Astrocyte of the spinal cord (primary cell): ENCODE data around the gene NUDT1.

ENCODE experiments used
- DNase-seq: peaks from one replicate; pipeline ENCODE4 v3.0.0; 2011; ENCODE audit warnings: low read depth, low spot score
- H3K4me3 ChIP-seq: 2 replicates; pipeline ENCODE4 v1.5.1; 2011; ENCODE audit warnings: low read depth, mild to moderate bottlenecking, low read length, moderate library complexity
- CTCF ChIP-seq: IDR thresholded peaks from 2 replicates; pipeline ENCODE4 v1.5.1; 2012; ENCODE audit warnings: low read depth, mild to moderate bottlenecking, low read length, inconsistent platforms
- in situ Hi-C: cut with HindIII; loops from 2 replicates; pipeline ENCODE4 v1.10.0; 2017; ENCODE audit warnings: low sequenced_read_pairs

The NUDT1 gene

GRCh38 chr7:2201128-2201527 lies 40.9 kb upstream of the NUDT1 start:
- no peak for DNase-seq
- in situ Hi-C loops, result no loop called here
- no peak overlapping the region for H3K4me3 ChIP-seq
- no peak for TF ChIP-seq CTCF

DNA sequence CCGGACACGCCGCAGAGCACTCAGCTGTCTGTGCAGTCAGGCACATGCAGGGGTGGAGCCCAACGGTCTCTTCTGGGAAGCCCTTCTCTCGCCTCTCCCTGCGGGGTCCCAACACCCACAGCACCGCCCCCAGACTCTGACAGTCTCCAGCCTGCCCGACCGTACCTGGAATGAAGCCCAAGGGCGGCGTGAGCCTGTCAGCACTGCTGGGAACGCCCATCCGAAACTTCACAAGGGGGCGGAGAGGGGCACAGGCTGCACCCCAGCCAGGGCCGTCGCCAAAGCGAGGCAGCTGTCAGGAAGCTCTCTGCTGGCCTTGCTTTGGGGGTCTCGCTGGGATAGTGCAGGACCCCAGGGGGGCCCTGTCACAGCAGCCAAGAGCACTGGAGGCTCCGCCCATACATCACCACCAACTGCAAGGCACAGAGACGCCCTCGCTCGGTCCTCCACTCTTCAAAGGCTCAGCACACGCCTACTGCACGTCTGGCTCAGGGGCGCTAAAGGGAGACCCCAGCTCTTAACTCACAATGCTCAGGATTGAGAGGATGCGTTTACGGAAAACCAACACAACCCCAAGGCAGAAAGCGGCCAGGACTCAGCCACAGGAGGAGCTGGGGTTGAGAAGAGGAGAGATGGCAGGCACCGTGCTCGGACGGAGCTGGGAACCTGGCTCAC lies 40.2 kb upstream of the NUDT1 start:
- no peak overlapping the region for H3K4me3 ChIP-seq

DNA sequence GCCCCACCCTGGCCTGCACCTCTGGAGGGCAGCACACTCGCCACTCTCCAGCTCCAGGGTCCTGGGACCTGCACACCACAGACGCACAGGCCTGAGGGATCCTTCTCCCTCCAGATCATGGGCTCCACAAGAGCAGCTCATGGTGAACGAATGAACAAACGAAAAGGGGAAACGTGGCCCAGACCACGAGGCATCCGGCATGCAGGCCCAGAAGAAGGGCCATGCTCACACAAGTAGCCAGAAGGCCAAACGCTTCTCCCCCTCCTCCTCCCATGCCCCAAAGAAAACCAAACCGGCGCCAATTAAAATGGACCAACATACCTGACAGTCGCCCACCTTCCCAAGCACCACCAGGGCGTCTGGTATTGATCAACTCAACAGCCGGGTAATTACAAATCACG lies 39.7 kb upstream of the NUDT1 start:
- no peak for TF ChIP-seq CTCF
- no peak overlapping the region for H3K4me3 ChIP-seq
- DNase-seq, result no peak
- in situ Hi-C loops, result no loop called here

More for the DNA sequence above, 40.2 kb upstream of the NUDT1 start:
- TF ChIP-seq CTCF, result no peak
- in situ Hi-C loops, result no loop called here
- DNase-seq, result no peak

- TF ChIP-seq CTCF, result no peak
- in situ Hi-C loops, result no loop called here
- DNase-seq, result no peak
- no peak overlapping the region for H3K4me3 ChIP-seq
These were observed 38.9 kb upstream of the NUDT1 start for GRCh38 chr7:2202901-2203765.

DNA sequence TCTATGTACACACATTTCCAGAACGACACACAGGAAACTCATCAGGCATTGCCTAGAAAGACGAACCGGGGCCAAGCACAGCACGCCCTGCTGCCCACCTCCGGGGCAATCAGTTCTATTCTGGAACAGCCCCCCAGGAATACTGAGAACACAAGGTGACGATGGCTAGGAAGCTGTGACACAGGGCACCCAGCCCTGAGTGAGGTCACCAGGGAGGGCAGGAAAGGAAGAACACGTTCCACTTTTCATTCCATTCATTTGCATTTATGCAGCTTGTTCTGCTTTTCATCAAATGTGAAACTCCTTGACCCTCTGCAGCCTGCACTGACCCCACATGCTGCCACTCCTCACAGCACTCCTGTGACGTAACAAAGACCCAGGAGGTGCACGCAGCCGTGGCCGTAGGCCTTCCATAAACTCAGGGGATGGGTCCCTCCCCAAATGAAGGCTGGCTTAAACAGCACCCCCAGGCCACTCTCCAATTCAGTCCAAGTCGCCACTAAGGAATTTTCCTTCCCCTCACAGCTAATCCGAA lies 38.2 kb upstream of the NUDT1 start:
- in situ Hi-C loops, result no loop called here
- H3K4me3 ChIP-seq, result no peak overlapping the region
- no peak for DNase-seq
- no peak for TF ChIP-seq CTCF

DNA sequence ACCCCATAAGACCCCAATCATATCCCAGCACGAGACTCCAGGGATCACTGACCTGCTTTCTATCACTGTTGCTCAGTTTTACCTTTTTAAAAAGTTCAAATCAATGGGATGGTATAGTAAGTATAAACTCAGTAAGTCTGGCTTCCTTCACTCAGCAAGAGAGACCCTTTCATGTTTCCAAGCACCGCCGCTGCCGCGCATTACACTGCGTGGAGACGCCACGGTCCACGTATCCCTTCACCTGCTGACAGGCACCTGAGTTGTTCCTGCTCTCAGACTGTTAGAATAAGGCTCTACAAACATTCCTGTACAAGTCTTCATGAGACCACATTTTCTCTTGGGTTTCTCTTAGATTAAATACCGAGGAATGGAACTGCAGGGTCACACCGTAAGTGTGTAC lies 37.6 kb upstream of the NUDT1 start:
- no peak for TF ChIP-seq CTCF
- in situ Hi-C loops, result no loop called here

More for the DNA sequence above, 37.6 kb upstream of the NUDT1 start:
- DNase-seq, result no peak
- no peak overlapping the region for H3K4me3 ChIP-seq
